Measurements from ENCODE around the gene WDPCP.
A peak's percentile ranks its signal among the peaks of the same experiment; 100 is the strongest.
"Not testable (repeated sequence)": the region's sequence is repeated elsewhere in the genome, so short reads cannot be mapped to it uniquely, and the experiment has no call there.

The WDPCP gene

DNA sequence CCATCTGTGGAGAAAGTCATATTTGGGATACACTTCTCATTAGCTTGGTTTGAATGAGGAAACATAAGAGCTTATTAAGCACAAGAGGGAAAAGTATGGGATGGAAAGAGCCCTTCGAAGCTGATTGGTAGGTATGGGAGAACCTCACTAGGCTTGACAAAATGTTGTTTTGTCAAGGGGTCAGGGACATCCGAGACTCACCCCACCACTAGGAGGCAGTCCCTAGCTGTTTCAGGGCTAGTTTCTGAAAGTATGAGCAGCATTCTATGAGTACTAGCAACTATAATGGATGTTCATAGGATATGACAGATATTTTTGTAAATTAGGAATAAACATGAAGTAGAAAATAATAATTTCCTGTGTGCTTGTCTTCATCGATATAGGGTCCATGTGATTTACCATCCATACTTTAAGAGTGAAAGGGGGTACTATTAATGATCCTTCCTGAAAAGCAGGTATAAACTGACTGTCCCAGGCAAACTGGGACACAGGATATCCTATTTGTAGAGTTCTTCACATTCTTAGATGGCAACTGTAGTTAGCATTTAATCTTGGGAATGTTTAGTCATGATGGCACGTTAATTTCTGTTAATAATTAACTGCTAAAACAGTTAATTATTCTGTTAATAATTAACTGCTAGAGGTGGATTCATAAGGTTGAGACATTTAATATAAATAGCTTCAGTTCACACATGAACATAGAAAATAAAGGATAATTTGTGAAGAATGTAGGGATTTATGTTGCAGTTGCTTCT lies 509.2 kb downstream of the WDPCP start:
- ATAC-seq = peak; percentile 40; the same call in 1 of the 3 replicates
- TF ChIP-seq BACH2 (CRISPR knock-in tag; IDR thresholded peaks at IDR 0.05; ENCODE audit: borderline replicate concordance) (no peak), OSR1 (CRISPR knock-in tag; IDR thresholded peaks at IDR 0.05) (no peak), ZNF565 (CRISPR knock-in tag; conservative IDR thresholded peaks at IDR 0.05; ENCODE audit: low read depth) (no peak), ZNF70 (CRISPR knock-in tag; IDR thresholded peaks at IDR 0.05) (no peak), PPARA (CRISPR knock-in tag; IDR thresholded peaks at IDR 0.05; ENCODE audit: borderline replicate concordance) (no peak), CSDC2 (CRISPR knock-in tag; IDR thresholded peaks at IDR 0.05) (no peak), ESRRG (CRISPR knock-in tag; IDR thresholded peaks at IDR 0.05) (no peak), RARB (CRISPR knock-in tag; IDR thresholded peaks at IDR 0.05) (no peak), ARNTL (CRISPR knock-in tag; IDR thresholded peaks at IDR 0.05; ENCODE audit: borderline replicate concordance, low read depth) (no peak), SNAI2 (CRISPR knock-in tag; IDR thresholded peaks at IDR 0.05) (no peak), GLIS3 (CRISPR knock-in tag; IDR thresholded peaks at IDR 0.05) (no peak), TCF4 (CRISPR knock-in tag; IDR thresholded peaks at IDR 0.05; ENCODE audit: borderline replicate concordance) (no peak), ISL1 (CRISPR knock-in tag; IDR thresholded peaks at IDR 0.05) (no peak), ZFP3 (CRISPR knock-in tag; IDR thresholded peaks at IDR 0.05) (no peak), ZNF8 (CRISPR knock-in tag; IDR thresholded peaks at IDR 0.05) (no peak)
- TF ChIP-seq, protein P1, sequence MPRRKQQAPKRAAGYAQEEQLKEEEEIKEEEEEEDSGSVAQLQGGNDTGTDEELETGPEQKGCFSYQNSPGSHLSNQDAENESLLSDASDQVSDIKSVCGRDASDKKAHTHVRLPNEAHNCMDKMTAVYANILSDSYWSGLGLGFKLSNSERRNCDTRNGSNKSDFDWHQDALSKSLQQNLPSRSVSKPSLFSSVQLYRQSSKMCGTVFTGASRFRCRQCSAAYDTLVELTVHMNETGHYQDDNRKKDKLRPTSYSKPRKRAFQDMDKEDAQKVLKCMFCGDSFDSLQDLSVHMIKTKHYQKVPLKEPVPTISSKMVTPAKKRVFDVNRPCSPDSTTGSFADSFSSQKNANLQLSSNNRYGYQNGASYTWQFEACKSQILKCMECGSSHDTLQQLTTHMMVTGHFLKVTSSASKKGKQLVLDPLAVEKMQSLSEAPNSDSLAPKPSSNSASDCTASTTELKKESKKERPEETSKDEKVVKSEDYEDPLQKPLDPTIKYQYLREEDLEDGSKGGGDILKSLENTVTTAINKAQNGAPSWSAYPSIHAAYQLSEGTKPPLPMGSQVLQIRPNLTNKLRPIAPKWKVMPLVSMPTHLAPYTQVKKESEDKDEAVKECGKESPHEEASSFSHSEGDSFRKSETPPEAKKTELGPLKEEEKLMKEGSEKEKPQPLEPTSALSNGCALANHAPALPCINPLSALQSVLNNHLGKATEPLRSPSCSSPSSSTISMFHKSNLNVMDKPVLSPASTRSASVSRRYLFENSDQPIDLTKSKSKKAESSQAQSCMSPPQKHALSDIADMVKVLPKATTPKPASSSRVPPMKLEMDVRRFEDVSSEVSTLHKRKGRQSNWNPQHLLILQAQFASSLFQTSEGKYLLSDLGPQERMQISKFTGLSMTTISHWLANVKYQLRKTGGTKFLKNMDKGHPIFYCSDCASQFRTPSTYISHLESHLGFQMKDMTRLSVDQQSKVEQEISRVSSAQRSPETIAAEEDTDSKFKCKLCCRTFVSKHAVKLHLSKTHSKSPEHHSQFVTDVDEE (CRISPR knock-in tag; IDR thresholded peaks at IDR 0.05) = no peak
- TF ChIP-seq, protein P2, sequence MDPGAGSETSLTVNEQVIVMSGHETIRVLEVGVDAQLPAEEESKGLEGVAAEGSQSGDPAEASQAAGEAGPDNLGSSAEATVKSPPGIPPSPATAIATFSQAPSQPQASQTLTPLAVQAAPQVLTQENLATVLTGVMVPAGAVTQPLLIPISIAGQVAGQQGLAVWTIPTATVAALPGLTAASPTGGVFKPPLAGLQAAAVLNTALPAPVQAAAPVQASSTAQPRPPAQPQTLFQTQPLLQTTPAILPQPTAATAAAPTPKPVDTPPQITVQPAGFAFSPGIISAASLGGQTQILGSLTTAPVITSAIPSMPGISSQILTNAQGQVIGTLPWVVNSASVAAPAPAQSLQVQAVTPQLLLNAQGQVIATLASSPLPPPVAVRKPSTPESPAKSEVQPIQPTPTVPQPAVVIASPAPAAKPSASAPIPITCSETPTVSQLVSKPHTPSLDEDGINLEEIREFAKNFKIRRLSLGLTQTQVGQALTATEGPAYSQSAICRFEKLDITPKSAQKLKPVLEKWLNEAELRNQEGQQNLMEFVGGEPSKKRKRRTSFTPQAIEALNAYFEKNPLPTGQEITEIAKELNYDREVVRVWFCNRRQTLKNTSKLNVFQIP (CRISPR knock-in tag; IDR thresholded peaks at IDR 0.05; ENCODE audit: borderline replicate concordance, low read depth) = no peak
- TF ChIP-seq, protein P3, sequence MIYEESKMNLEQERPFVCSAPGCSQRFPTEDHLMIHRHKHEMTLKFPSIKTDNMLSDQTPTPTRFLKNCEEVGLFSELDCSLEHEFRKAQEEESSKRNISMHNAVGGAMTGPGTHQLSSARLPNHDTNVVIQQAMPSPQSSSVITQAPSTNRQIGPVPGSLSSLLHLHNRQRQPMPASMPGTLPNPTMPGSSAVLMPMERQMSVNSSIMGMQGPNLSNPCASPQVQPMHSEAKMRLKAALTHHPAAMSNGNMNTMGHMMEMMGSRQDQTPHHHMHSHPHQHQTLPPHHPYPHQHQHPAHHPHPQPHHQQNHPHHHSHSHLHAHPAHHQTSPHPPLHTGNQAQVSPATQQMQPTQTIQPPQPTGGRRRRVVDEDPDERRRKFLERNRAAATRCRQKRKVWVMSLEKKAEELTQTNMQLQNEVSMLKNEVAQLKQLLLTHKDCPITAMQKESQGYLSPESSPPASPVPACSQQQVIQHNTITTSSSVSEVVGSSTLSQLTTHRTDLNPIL (CRISPR knock-in tag; IDR thresholded peaks at IDR 0.05; ENCODE audit: low read depth) = no peak
- TF ChIP-seq, protein P4, sequence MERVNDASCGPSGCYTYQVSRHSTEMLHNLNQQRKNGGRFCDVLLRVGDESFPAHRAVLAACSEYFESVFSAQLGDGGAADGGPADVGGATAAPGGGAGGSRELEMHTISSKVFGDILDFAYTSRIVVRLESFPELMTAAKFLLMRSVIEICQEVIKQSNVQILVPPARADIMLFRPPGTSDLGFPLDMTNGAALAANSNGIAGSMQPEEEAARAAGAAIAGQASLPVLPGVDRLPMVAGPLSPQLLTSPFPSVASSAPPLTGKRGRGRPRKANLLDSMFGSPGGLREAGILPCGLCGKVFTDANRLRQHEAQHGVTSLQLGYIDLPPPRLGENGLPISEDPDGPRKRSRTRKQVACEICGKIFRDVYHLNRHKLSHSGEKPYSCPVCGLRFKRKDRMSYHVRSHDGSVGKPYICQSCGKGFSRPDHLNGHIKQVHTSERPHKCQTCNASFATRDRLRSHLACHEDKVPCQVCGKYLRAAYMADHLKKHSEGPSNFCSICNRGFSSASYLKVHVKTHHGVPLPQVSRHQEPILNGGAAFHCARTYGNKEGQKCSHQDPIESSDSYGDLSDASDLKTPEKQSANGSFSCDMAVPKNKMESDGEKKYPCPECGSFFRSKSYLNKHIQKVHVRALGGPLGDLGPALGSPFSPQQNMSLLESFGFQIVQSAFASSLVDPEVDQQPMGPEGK (CRISPR knock-in tag; IDR thresholded peaks at IDR 0.05; ENCODE audit: borderline replicate concordance) = no peak

DNA sequence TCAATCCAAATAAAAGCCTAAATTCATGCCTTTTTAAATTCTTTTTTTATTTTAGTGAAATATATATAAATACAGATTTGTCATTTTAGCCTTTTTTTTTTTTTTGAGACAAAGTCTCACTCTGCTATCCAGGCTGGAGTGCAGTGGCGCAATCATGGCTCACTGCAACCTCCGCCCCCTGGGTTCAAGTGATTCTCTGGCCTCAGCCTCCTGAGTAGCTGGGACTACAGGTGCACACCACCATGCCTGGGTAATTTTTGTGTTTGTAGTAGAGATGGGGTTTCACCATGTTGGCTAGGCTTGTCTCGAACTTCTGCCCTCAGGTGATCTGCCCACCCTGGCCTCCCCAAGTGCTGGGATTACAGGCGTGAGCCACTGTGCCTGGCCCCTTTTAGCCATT lies 513.9 kb downstream of the WDPCP start:
- not testable (repeated sequence) for ATAC-seq

DNA sequence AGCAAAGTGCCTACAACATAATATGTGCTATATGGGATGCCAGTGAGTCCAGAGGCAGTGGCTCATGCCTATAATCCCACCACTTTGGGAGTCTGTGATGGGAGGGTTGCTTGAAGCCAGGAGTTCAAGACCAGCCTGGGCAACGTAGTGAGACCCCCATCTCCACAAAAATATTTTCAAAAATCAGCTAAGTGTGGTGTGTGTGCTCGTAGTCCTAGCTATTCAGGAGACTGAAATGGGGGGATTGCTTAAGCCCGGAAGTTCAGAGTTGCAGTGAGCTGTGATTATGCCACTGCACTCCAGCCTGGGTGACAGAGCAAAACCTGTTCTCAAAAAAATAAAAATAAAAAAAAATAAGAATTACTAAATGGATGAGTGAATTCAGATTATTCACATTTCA lies 514.3 kb downstream of the WDPCP start:
- ATAC-seq = no peak
- TF ChIP-seq OSR1 (CRISPR knock-in tag; IDR thresholded peaks at IDR 0.05) (no peak), ZC3H10 (CRISPR knock-in tag; IDR thresholded peaks at IDR 0.05) (no peak), ZNF70 (CRISPR knock-in tag; IDR thresholded peaks at IDR 0.05) (no peak), ARNTL (CRISPR knock-in tag; IDR thresholded peaks at IDR 0.05; ENCODE audit: borderline replicate concordance, low read depth) (no peak), ZNF8 (CRISPR knock-in tag; IDR thresholded peaks at IDR 0.05) (no peak), SNAI2 (CRISPR knock-in tag; IDR thresholded peaks at IDR 0.05) (no peak), ISL1 (CRISPR knock-in tag; IDR thresholded peaks at IDR 0.05) (no peak), TCF4 (CRISPR knock-in tag; IDR thresholded peaks at IDR 0.05; ENCODE audit: borderline replicate concordance) (no peak), PPARA (CRISPR knock-in tag; IDR thresholded peaks at IDR 0.05; ENCODE audit: borderline replicate concordance) (no peak), ESRRG (CRISPR knock-in tag; IDR thresholded peaks at IDR 0.05) (no peak), CSDC2 (CRISPR knock-in tag; IDR thresholded peaks at IDR 0.05) (no peak), ZFP30 (CRISPR knock-in tag; IDR thresholded peaks at IDR 0.05) (no peak), GLIS3 (CRISPR knock-in tag; IDR thresholded peaks at IDR 0.05) (no peak)
- TF ChIP-seq, protein P4 (CRISPR knock-in tag; IDR thresholded peaks at IDR 0.05; ENCODE audit: borderline replicate concordance) = no peak
- TF ChIP-seq, protein P2 (CRISPR knock-in tag; IDR thresholded peaks at IDR 0.05; ENCODE audit: borderline replicate concordance, low read depth) = no peak
- TF ChIP-seq, protein P3 (CRISPR knock-in tag; IDR thresholded peaks at IDR 0.05; ENCODE audit: low read depth) = no peak
- TF ChIP-seq, protein P5, sequence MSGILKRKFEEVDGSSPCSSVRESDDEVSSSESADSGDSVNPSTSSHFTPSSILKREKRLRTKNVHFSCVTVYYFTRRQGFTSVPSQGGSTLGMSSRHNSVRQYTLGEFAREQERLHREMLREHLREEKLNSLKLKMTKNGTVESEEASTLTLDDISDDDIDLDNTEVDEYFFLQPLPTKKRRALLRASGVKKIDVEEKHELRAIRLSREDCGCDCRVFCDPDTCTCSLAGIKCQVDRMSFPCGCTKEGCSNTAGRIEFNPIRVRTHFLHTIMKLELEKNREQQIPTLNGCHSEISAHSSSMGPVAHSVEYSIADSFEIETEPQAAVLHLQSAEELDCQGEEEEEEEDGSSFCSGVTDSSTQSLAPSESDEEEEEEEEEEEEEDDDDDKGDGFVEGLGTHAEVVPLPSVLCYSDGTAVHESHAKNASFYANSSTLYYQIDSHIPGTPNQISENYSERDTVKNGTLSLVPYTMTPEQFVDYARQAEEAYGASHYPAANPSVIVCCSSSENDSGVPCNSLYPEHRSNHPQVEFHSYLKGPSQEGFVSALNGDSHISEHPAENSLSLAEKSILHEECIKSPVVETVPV (CRISPR knock-in tag; IDR thresholded peaks at IDR 0.05) = no peak
